Thoracic aorta (tissue), 2 donors: Measurements from ENCODE around the gene UROS. TPM values are rescaled to one million over a fixed set of nuclear protein-coding genes. Genes with fewer than 3 reads are reported as not detected.

Source experiments
- ATAC-seq: fragments of 150-250 bp; one replicate; pipeline ENCODE4 v1.8.0; 2017; ENCODE audit warnings: low read depth; ENCODE audit not compliant: insufficient number of reproducible peaks, low FRiP score
- DNase-seq: peaks from one replicate; pipeline ENCODE4 v3.0.0-alpha.2; 2020; ENCODE audit warnings: low spot score
- H3K27ac ChIP-seq, 2 donors: fragments of 200-600 bp; sonication (generic); 1 replicate in 1 of 2; 2 replicates in 1 of 2; pipeline ENCODE4 v1.5.1; 2016; ENCODE audit warnings: mild to moderate bottlenecking in 2 of 2, moderate library complexity in 2 of 2
- H3K27me3 ChIP-seq: fragments of 200-600 bp; sonication (generic); replicated peaks from 2 replicates; pipeline ENCODE4 v1.6.0; 2016; ENCODE audit warnings: mild to moderate bottlenecking; ENCODE audit not compliant: insufficient read depth
- H3K36me3 ChIP-seq: fragments of 200-600 bp; sonication (generic); one replicate; pipeline ENCODE4 v1.5.1; 2016
- H3K4me1 ChIP-seq, 2 donors: fragments of 200-600 bp; sonication (generic); 1 replicate in 1 of 2; 2 replicates in 1 of 2; pipeline versions ENCODE4 v1.5.1 to v1.6.0; 2016; ENCODE audit warnings: low read depth in 2 of 2, mild to moderate bottlenecking in 1 of 2; ENCODE audit not compliant: control insufficient read depth in 1 of 2
- H3K4me3 ChIP-seq: fragments of 200-600 bp; sonication (generic); 2 replicates; pipeline ENCODE4 v1.5.1; 2016; ENCODE audit warnings: mild to moderate bottlenecking
- H3K9me3 ChIP-seq: fragments of 200-600 bp; sonication (generic); 2 replicates; pipeline ENCODE4 v1.5.1; 2016
- CTCF ChIP-seq: fragments of 200-600 bp; sonication (generic); IDR thresholded peaks from one replicate; pipeline ENCODE4 v1.5.1; 2019; ENCODE audit warnings: antibody characterized with exemption
- total RNA-seq, 2 donors: library from RNA; depleted of rRNA; stranded (reverse); fragments of >200 nt; gene quantifications; one replicate each; pipeline versions ENCODE4 v1.1.0 to v1.2.3, GENCODE V29; 2016

UROS gene
- total RNA-seq, 2 donors from 2014 or later, result 25.5 to 34.3 TPM

GRCh38 chr10:125788156-125789034 is 34.7 kb downstream of the UROS start:
- ATAC-seq, result no peak
- Histone ChIP-seq H3K9me3 (no peaks in the 10 kb centered on the region), H3K36me3 (peaks cover 10% of the 10 kb centered on the region)

GRCh38 chr10:125785791-125786190 is 37.3 kb downstream of the UROS start:
- Histone ChIP-seq H3K27me3 (no peaks in the 10 kb centered on the region), H3K27ac (no peak overlapping the region), H3K4me3 (no peak overlapping the region), H3K36me3 (no peaks in the 10 kb centered on the region), H3K4me1 (no peaks in the 10 kb centered on the region), H3K9me3 (no peaks in the 10 kb centered on the region)
- DNase-seq, result no peak
- no peak for TF ChIP-seq CTCF
- ATAC-seq, result no peak

More at GRCh38 chr10:125788156-125789034, 34.7 kb downstream of the UROS start:
- TF ChIP-seq CTCF, result no peak
- Histone ChIP-seq H3K4me1 (no peaks in the 10 kb centered on the region), H3K27me3 (no peaks in the 10 kb centered on the region), H3K27ac (no peak overlapping the region), H3K4me3 (no peak overlapping the region)
- DNase-seq, result no peak

GRCh38 chr10:125783957-125784356 is 39.1 kb downstream of the UROS start:
- Histone ChIP-seq H3K27ac (no peak overlapping the region), H3K9me3 (no peaks in the 10 kb centered on the region), H3K27me3 (no peaks in the 10 kb centered on the region), H3K36me3 (no peaks in the 10 kb centered on the region), H3K4me3 (no peak overlapping the region), H3K4me1 (no peaks in the 10 kb centered on the region)
- no peak for TF ChIP-seq CTCF
- ATAC-seq (no peak), DNase-seq (no peak)

GRCh38 chr10:125783408-125783807 is 39.6 kb downstream of the UROS start:
- no peak for TF ChIP-seq CTCF
- Histone ChIP-seq H3K9me3 (no peaks in the 10 kb centered on the region), H3K4me1 (no peaks in the 10 kb centered on the region), H3K36me3 (no peaks in the 10 kb centered on the region), H3K27ac (no peak overlapping the region), H3K27me3 (no peaks in the 10 kb centered on the region), H3K4me3 (no peak overlapping the region)
- ATAC-seq, result no peak
- DNase-seq, result no peak

GRCh38 chr10:125782616-125783015 is 40.4 kb downstream of the UROS start:
- H3K27me3 ChIP-seq, result no peaks in the 10 kb centered on the region
- no peaks in the 10 kb centered on the region for H3K9me3 ChIP-seq
- H3K36me3 ChIP-seq, result no peaks in the 10 kb centered on the region
- ATAC-seq (no peak), DNase-seq (no peak)
- H3K4me1 ChIP-seq, result no peaks in the 10 kb centered on the region
- no peak for TF ChIP-seq CTCF
- no peak overlapping the region for H3K27ac ChIP-seq
- H3K4me3 ChIP-seq, result no peak overlapping the region
